ENCODE results near the gene RPL27A. TPM values are rescaled to one million over a fixed set of nuclear protein-coding genes. Genes with fewer than 3 reads are reported as not detected.

Gene RPL27A
- total RNA-seq, 2 donors from 2014 or later = 320 to 1,209 TPM

GRCh38 chr11:8681837-8682302 lies 722 bp upstream of the RPL27A start:
- TF ChIP-seq, protein P1, sequence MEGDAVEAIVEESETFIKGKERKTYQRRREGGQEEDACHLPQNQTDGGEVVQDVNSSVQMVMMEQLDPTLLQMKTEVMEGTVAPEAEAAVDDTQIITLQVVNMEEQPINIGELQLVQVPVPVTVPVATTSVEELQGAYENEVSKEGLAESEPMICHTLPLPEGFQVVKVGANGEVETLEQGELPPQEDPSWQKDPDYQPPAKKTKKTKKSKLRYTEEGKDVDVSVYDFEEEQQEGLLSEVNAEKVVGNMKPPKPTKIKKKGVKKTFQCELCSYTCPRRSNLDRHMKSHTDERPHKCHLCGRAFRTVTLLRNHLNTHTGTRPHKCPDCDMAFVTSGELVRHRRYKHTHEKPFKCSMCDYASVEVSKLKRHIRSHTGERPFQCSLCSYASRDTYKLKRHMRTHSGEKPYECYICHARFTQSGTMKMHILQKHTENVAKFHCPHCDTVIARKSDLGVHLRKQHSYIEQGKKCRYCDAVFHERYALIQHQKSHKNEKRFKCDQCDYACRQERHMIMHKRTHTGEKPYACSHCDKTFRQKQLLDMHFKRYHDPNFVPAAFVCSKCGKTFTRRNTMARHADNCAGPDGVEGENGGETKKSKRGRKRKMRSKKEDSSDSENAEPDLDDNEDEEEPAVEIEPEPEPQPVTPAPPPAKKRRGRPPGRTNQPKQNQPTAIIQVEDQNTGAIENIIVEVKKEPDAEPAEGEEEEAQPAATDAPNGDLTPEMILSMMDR (IDR thresholded peaks at IDR 0.05) = no peak
- no peak for TF ChIP-seq POLR2A (IDR thresholded peaks at IDR 0.05)
- ATAC-seq = no peak
- H3K4me3 ChIP-seq = peak overlapping the region; percentile 68 to 85
- DNase-seq = no peak
- intact Hi-C loops (cut with DNase I) = no loop called here
- peaks cover 0 to 12% of the 10 kb centered on the region in 2 donors for H3K36me3 ChIP-seq (replicated peaks in 1 of 2; ENCODE audit: insufficient read depth in 1 of 2, low read depth in 2 of 2)
- no peaks in the 10 kb centered on the region for H3K27me3 ChIP-seq
- H3K27ac ChIP-seq = peak overlapping the region; percentile 83 to 96 (median 93)
- no peaks in the 10 kb centered on the region for H3K9me3 ChIP-seq
- peaks cover 33% of the 10 kb centered on the region for H3K4me1 ChIP-seq
- 15 to 21% methylated on average over 14 of the region's 14 CpGs for WGBS, 2 donors

DNA sequence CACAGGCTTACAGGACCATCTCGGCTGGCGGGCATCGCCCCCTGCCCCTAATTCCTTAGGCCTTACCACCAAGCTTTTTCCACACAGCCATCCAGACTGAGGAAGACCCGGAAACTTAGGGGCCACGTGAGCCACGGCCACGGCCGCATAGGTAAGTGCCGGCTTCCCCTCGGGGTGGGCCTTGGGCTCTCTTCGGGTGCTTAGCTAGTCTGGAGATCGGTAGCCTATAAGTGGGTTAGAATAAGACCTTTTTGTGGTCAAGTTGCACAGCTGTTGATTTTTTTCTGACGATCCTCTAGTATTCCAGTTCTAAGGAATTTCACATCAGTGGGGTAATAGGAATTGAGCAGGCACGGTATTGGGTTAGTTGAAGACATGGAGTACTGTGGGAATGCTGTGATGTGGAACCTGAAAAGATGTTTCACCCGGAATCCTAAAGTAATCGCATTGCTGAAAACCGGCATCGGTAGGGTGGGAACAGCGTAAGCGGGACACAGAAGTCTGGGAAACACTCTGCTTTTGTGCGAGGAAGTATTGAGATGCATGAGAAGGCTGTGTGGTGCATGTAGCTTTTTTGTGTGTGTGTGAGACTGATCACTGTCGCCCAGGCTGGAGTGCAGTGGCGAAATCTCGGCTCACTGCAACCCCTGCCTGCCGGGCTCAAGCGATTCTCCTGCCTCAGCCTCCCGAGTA lies 669 bp downstream of the RPL27A start:
- Histone ChIP-seq H3K27ac (peak overlapping the region; percentile 83 to 96 (median 93)), H3K27me3 (no peaks in the 10 kb centered on the region), H3K4me1 (peaks cover 46% of the 10 kb centered on the region), H3K36me3 (replicated peaks in 1 of 2; ENCODE audit: insufficient read depth in 1 of 2, low read depth in 2 of 2) (peaks cover 0 to 12% of the 10 kb centered on the region in 2 donors), H3K4me3 (peak overlapping the region; percentile 68 to 85), H3K9me3 (no peaks in the 10 kb centered on the region)
- TF ChIP-seq, protein P1 (IDR thresholded peaks at IDR 0.05) = no peak
- TF ChIP-seq POLR2A (IDR thresholded peaks at IDR 0.05) = no peak
- DNase-seq (no peak), ATAC-seq (peak; percentile 3)
- intact Hi-C loops (cut with DNase I) = no loop called here
- WGBS, 2 donors = 1% methylated on average over 27 of the region's 27 CpGs

- H3K36me3 ChIP-seq (replicated peaks in 1 of 2; ENCODE audit: insufficient read depth in 1 of 2, low read depth in 2 of 2) = peaks cover 0 to 11% of the 10 kb centered on the region in 2 donors
- TF ChIP-seq, protein P1 (IDR thresholded peaks at IDR 0.05) = no peak
- no peak for TF ChIP-seq POLR2A (IDR thresholded peaks at IDR 0.05)
- ATAC-seq = no peak
- peak overlapping the region in 1 of 4 donors; percentile 93 for H3K27ac ChIP-seq
- no peaks in the 10 kb centered on the region for H3K9me3 ChIP-seq
- H3K4me1 ChIP-seq = peaks cover 55% of the 10 kb centered on the region
- no peak overlapping the region for H3K4me3 ChIP-seq
- no peak for DNase-seq
- 57 to 62% methylated on average over 6 of the region's 6 CpGs for WGBS, 2 donors
- intact Hi-C loops (cut with DNase I) = no loop called here
- no peaks in the 10 kb centered on the region for H3K27me3 ChIP-seq
These were observed 2.2 kb downstream of the RPL27A start for GRCh38 chr11:8684600-8685290.

- intact Hi-C loops (cut with DNase I) = no loop called here
- 70 to 88% methylated on average over 7 of the region's 7 CpGs for WGBS, 2 donors
- ATAC-seq (no peak), DNase-seq (no peak)
- peaks cover 55% of the 10 kb centered on the region for H3K4me1 ChIP-seq
- H3K27ac ChIP-seq = no peak overlapping the region
- TF ChIP-seq POLR2A (IDR thresholded peaks at IDR 0.05) = no peak
- TF ChIP-seq, protein P1 (IDR thresholded peaks at IDR 0.05) = no peak
- no peaks in the 10 kb centered on the region for H3K9me3 ChIP-seq
- no peaks in the 10 kb centered on the region for H3K27me3 ChIP-seq
- no peak overlapping the region for H3K4me3 ChIP-seq
- H3K36me3 ChIP-seq (replicated peaks in 1 of 2; ENCODE audit: insufficient read depth in 1 of 2, low read depth in 2 of 2) = peaks cover 0 to 11% of the 10 kb centered on the region in 2 donors
These were observed 2.7 kb downstream of the RPL27A start for GRCh38 chr11:8685306-8685705.
